Activated CD8-positive, alpha-beta T cell treated with anti-CD3 and anti-CD28 coated beads, Interleukin-2, amount 10 ng/mL, durations not matched to agents 7 days and 5 days (primary cell): ENCODE data around the gene ALG11. TPM values are rescaled to one million over a fixed set of nuclear protein-coding genes. Genes with fewer than 3 reads are reported as not detected.
A peak's percentile ranks its signal among the peaks of the same experiment; 100 is the strongest.

ENCODE experiments used
- ATAC-seq: fragments of 150-1000 bp; cut with Tn5 transposase; one replicate; pipeline ENCODE4 v1.10.0; 2021; ENCODE audit warnings: moderate library complexity
- CTCF ChIA-PET: fragments of 350-600 bp; sonication (Branson Sonifier 250); formaldehyde crosslinking; loops from one replicate; lab custom pipeline; 2021; ENCODE audit warnings: antibody characterized with exemption; lab: Charles Lee
- POLR2A ChIA-PET: fragments of 350-600 bp; sonication (Branson Sonifier 250); formaldehyde crosslinking; loops from one replicate; lab custom pipeline; 2021; ENCODE audit warnings: antibody characterized with exemption; lab: Charles Lee
- DNase-seq: peaks from one replicate; pipeline ENCODE4 v3.0.0-alpha.2; 2020
- H3K27ac Mint-ChIP-seq: one replicate; pipeline ENCODE4 v1.8.0; 2021; ENCODE audit warnings: mild to moderate bottlenecking, mixed read lengths
- H3K27me3 Mint-ChIP-seq: one replicate; pipeline ENCODE4 v1.8.0; 2021; ENCODE audit warnings: low read depth, mixed read lengths
- H3K36me3 Mint-ChIP-seq: one replicate; pipeline ENCODE4 v1.8.0; 2021; ENCODE audit warnings: low read depth, mixed read lengths
- H3K4me1 Mint-ChIP-seq: one replicate; pipeline ENCODE4 v1.8.0; 2021; ENCODE audit warnings: low read depth, mixed read lengths
- H3K4me3 Mint-ChIP-seq: one replicate; pipeline ENCODE4 v1.8.0; 2021; ENCODE audit warnings: mild to moderate bottlenecking, mixed read lengths
- H3K9me3 Mint-ChIP-seq: one replicate; pipeline ENCODE4 v1.8.0; 2022; ENCODE audit warnings: mixed read lengths; ENCODE audit not compliant: insufficient read depth
- total RNA-seq, 2 experiments: library from RNA; stranded (reverse); gene quantifications; one replicate each; pipeline ENCODE4 v1.2.3, GENCODE V29; 2021

ALG11 gene
- total RNA-seq, 2 experiments from 2014 or later = 22.9 to 28.3 TPM

DNA sequence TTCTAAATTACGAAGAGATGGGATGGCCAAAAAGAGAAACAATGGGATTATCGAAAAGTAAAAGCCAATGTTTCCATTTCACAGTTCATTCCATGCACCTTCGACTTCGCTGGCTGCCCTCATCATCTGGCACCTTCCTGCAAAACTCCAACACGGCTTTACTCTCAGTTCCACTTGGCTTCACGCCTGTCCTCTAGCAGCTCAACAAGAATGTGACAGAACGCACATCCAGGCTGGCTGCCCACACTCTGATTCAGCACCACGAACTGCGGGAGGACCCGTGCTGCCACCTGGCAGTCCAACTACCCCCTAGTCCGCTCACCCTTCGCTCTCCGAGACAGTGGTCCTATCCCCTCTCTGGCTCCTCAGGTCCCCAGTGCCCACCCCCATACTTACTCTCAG, 12.7 kb upstream of the ALG11 start:
- POLR2A ChIA-PET = no interaction called here

DNA sequence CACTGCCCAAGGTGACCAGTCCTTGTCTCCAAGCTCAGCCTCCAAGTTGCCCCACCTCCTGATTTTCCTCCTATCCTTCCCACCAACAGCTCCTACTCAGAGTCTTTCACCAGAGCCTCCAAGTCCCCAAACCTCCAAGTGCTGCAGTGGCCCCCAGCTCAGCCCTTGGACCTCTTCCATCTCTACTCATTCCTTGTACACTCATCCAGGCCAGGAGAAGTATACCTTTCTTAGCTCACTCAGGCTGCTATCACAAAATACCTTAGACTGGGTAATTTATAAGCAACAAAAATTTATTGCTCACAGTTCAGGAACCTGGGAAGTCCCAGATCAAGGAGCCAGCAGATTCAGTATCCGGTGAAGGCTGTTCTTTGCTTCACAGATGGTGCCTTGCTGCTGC, 12.3 kb upstream of the ALG11 start:
- Mint-ChIP-seq H3K27me3 (peaks cover 23% of the 10 kb centered on the region), H3K4me3 (no peak overlapping the region), H3K9me3 (no peaks in the 10 kb centered on the region), H3K27ac (no peak overlapping the region), H3K36me3 (no peaks in the 10 kb centered on the region), H3K4me1 (peaks cover 6% of the 10 kb centered on the region)
- DNase-seq (no peak), ATAC-seq (no peak)
- ChIA-PET POLR2A (interaction anchor here (0.6 kb wide), 1 partner anchor 21 kb away, joined by 3 read pairs; no protein-coding TSS in a partner anchor), CTCF (interaction anchor here (1.3 to 7.2 kb wide), 4 partner anchors 8 to 451 kb away, joined by 4 to 44 read pairs (median 16); partner anchors contain the start of genes ALG11, ATP7B, NEK5 and VPS36)

More for the DNA sequence above, 12.7 kb upstream of the ALG11 start:
- Mint-ChIP-seq H3K4me1 (peaks cover 6% of the 10 kb centered on the region), H3K27ac (no peak overlapping the region), H3K36me3 (no peaks in the 10 kb centered on the region), H3K27me3 (peaks cover 25% of the 10 kb centered on the region), H3K9me3 (no peaks in the 10 kb centered on the region), H3K4me3 (no peak overlapping the region)
- DNase-seq = no peak
- CTCF ChIA-PET = interaction anchor here (1.1 to 7.2 kb wide), 3 partner anchors 14 to 157 kb away, joined by 3 to 44 read pairs (median 23); partner anchors contain the start of genes ALG11, ATP7B and NEK5
- ATAC-seq = no peak

- H3K27ac Mint-ChIP-seq = no peak overlapping the region
- peaks cover 24% of the 10 kb centered on the region for H3K27me3 Mint-ChIP-seq
- ChIA-PET POLR2A (no interaction called here), CTCF (interaction anchor here (0.6 to 7.2 kb wide), 9 partner anchors 9 to 449 kb away, joined by 3 to 44 read pairs (median 4); partner anchors contain the start of genes ALG11, ATP7B, NEK5 and VPS36)
- no peaks in the 10 kb centered on the region for H3K4me1 Mint-ChIP-seq
- ATAC-seq = peak; percentile 83
- no peaks in the 10 kb centered on the region for H3K36me3 Mint-ChIP-seq
- no peak for DNase-seq
- no peak overlapping the region for H3K4me3 Mint-ChIP-seq
- no peaks in the 10 kb centered on the region for H3K9me3 Mint-ChIP-seq
These were observed 11.0 kb upstream of the ALG11 start for GRCh38 chr13:52001120-52001731.

- Mint-ChIP-seq H3K36me3 (no peaks in the 10 kb centered on the region), H3K4me1 (no peaks in the 10 kb centered on the region), H3K9me3 (no peaks in the 10 kb centered on the region), H3K27ac (no peak overlapping the region), H3K4me3 (no peak overlapping the region), H3K27me3 (peaks cover 26% of the 10 kb centered on the region)
- ATAC-seq = no peak
- CTCF ChIA-PET = interaction anchor here (1.3 to 7.2 kb wide), 4 partner anchors 10 to 125 kb away, joined by 3 to 44 read pairs (median 16); partner anchors contain the start of genes ALG11, ATP7B and NEK5
- no peak for DNase-seq
- POLR2A ChIA-PET = no interaction called here
These were observed 9.8 kb upstream of the ALG11 start for GRCh38 chr13:52002361-52002760.

- ChIA-PET CTCF (interaction anchor here (1.3 to 7.2 kb wide), 2 partner anchors 42 to 124 kb away, joined by 3 to 44 read pairs; partner anchors contain the start of gene NEK5), POLR2A (no interaction called here)
- Mint-ChIP-seq H3K27me3 (peaks cover 21% of the 10 kb centered on the region), H3K27ac (no peak overlapping the region), H3K4me1 (no peaks in the 10 kb centered on the region), H3K9me3 (no peaks in the 10 kb centered on the region), H3K36me3 (no peaks in the 10 kb centered on the region), H3K4me3 (no peak overlapping the region)
- ATAC-seq = no peak
- DNase-seq = no peak
These were observed 8.7 kb upstream of the ALG11 start for GRCh38 chr13:52003541-52003940.

GRCh38 chr13:52004511-52005170, 7.6 kb upstream of the ALG11 start:
- Mint-ChIP-seq H3K4me3 (no peak overlapping the region), H3K9me3 (no peaks in the 10 kb centered on the region), H3K27me3 (peaks cover 21% of the 10 kb centered on the region), H3K4me1 (no peaks in the 10 kb centered on the region), H3K27ac (no peak overlapping the region), H3K36me3 (no peaks in the 10 kb centered on the region)
- CTCF ChIA-PET = interaction anchor here (7.2 kb wide), 1 partner anchor 123 kb away, joined by 44 read pairs; the partner anchor contains the start of gene NEK5
- no peak for DNase-seq
- POLR2A ChIA-PET = no interaction called here
- ATAC-seq = no peak

DNA sequence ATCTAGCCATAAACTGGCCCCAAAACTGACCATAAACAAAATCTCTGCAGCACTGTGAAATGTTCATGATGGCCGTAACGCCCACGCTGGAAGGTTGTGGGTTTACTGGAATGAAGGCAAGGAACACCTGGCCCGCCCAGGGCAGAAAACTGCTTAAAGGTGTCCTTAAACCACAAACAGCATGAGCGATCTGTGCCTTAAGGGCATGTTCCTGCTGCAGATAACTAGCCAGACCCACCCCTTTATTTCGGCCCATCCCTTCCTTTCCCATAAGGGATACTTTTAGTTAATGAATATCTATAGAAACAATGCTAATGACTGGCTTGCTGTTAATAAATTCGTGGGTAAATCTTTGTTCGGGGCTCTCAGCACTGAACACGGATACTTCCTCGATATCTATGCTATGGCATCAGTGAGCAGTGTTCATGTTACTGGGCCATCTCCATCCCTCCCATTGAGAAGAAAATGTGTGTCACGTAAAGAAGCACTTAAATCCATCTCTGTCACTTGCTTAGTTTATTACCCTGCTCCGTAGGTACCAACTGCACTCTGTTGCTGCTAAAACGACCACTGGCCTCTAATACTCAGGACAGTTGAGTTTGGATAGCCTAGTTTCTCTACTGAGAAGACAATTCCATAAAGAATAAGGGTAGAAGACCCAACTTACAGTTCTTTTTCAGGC, 6.2 kb upstream of the ALG11 start:
- ATAC-seq = no peak
- DNase-seq = no peak
- no peaks in the 10 kb centered on the region for H3K36me3 Mint-ChIP-seq
- POLR2A ChIA-PET = no interaction called here
- no peak overlapping the region for H3K4me3 Mint-ChIP-seq
- H3K27me3 Mint-ChIP-seq = peaks cover 31% of the 10 kb centered on the region
- peaks cover 4% of the 10 kb centered on the region for H3K4me1 Mint-ChIP-seq
- H3K9me3 Mint-ChIP-seq = no peaks in the 10 kb centered on the region
- CTCF ChIA-PET = no interaction called here
- no peak overlapping the region for H3K27ac Mint-ChIP-seq

GRCh38 chr13:52006523-52007245, 5.5 kb upstream of the ALG11 start:
- H3K4me3 Mint-ChIP-seq = no peak overlapping the region
- no peaks in the 10 kb centered on the region for H3K9me3 Mint-ChIP-seq
- H3K4me1 Mint-ChIP-seq = peaks cover 7% of the 10 kb centered on the region
- H3K27me3 Mint-ChIP-seq = peaks cover 34% of the 10 kb centered on the region
- ChIA-PET POLR2A (no interaction called here), CTCF (no interaction called here)
- ATAC-seq (no peak), DNase-seq (no peak)
- H3K27ac Mint-ChIP-seq = no peak overlapping the region
- H3K36me3 Mint-ChIP-seq = no peaks in the 10 kb centered on the region

GRCh38 chr13:52009946-52010345, 2.3 kb upstream of the ALG11 start:
- H3K36me3 Mint-ChIP-seq = no peaks in the 10 kb centered on the region
- H3K4me3 Mint-ChIP-seq = no peak overlapping the region
- peaks cover 13% of the 10 kb centered on the region for H3K4me1 Mint-ChIP-seq
- no peak for ATAC-seq
- H3K27me3 Mint-ChIP-seq = peaks cover 34% of the 10 kb centered on the region
- H3K9me3 Mint-ChIP-seq = no peaks in the 10 kb centered on the region
- H3K27ac Mint-ChIP-seq = no peak overlapping the region
- ChIA-PET POLR2A (no interaction called here), CTCF (interaction anchor here (0.9 to 1.2 kb wide), 2 partner anchors 118 to 194 kb away, joined by 3 to 4 read pairs; no protein-coding TSS in a partner anchor)
- DNase-seq = no peak

GRCh38 chr13:52010890-52011631, 1.1 kb upstream of the ALG11 start, which contains the start of gene ATP7B:
Gene ATP7B, minus strand, starts transcription at chr13:52011450. Its CDS starts 113 bp downstream, at chr13:52011337.
- H3K27ac Mint-ChIP-seq = peak within 1 kb of the TSS; percentile 92
- no peaks in the 10 kb centered on the region for H3K9me3 Mint-ChIP-seq
- peak; percentile 29 for DNase-seq
- H3K4me3 Mint-ChIP-seq = peak within 1 kb of the TSS; percentile 99
- H3K27me3 Mint-ChIP-seq = peaks cover 31% of the 10 kb centered on the region
- peaks cover 13% of the 10 kb centered on the region for H3K4me1 Mint-ChIP-seq
- peak; percentile 10 for ATAC-seq
- H3K36me3 Mint-ChIP-seq = peaks cover 7% of the 10 kb centered on the region
- CTCF ChIA-PET = interaction anchor here (4.3 kb wide), 1 partner anchor 10 kb away, joined by 23 read pairs; no protein-coding TSS in a partner anchor
- POLR2A ChIA-PET = no interaction called here
